ENCODE results near the gene TNNT1. TPM values are rescaled to one million over a fixed set of nuclear protein-coding genes. Genes with fewer than 3 reads are reported as not detected.

TNNT1 gene
- total RNA-seq, 4 donors from 2014 or later, result 1.6 to 4.1 TPM; not detected in 2

DNA sequence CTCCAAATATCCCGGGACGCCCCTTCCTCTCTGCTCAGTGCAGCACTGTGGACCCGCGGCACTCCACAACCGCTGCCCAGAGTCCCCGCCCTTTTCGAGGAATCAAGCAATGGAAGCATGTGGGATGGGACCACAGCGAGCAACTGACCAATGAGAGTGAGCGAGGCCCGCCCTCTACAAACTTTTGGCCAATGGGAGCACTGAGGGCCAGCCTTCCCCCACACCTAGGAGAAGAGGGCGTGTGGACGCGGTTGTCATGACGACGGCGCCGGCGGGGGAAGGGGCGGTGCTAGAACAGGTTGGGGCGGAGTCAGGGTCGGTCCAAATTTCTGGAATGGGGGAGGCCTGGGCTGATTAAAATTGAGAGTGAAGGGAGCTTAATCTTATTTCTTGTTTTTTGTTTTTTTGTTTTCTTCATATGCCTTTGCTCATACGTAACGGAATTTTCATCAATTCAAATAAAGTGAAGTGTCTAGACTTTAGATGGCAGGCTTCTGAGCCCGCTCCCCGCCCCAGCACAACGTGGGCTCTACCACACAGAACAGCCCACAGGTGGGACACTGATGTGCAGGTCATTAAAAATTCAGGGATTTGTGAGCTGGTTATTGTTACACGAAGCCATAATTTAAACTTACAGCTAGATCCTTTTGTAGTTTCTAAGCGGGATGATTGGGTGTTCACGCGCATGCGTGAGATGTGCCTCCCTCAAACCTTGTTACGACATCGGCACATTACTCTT, 17.7 kb upstream of the TNNT1 start, which contains the start of gene DNAAF3:
Gene DNAAF3 (minus strand): TSS at position 84 of the 739 bp plus-strand sequence. CDS start 200 bp downstream, outside the sequence.
- WGBS, 2 donors (ENCODE audit: low coverage in 1 of 2), result 2 to 3% methylated on average over 9 to 33 of the region's 33 CpGs
- peak; percentile 93 for DNase-seq
- Histone ChIP-seq H3K27me3 (peaks cover 85% of the 10 kb centered on the region), H3K4me1 (peaks cover 0 to 11% (median 3%) of the 10 kb centered on the region in 4 donors), H3K27ac (peak within 1 kb of the TSS in 2 of 4 donors; percentile 8 to 10), H3K4me3 (peak within 1 kb of the TSS; percentile 14 to 50 (median 28)), H3K36me3 (no peaks in the 10 kb centered on the region), H3K9me3 (no peaks in the 10 kb centered on the region)
- in situ Hi-C loops (cut with MboI; ENCODE audit: low pct_ligation_motif_present in 1 of 4, low pct_unique_long_range_greater_than_20kb in 1 of 4, low sequenced_read_pairs in 3 of 4) (no loop called here), intact Hi-C loops (cut with DNase I; ENCODE audit: low total_unique reads) (no loop called here)
- TF ChIP-seq, protein P1, sequence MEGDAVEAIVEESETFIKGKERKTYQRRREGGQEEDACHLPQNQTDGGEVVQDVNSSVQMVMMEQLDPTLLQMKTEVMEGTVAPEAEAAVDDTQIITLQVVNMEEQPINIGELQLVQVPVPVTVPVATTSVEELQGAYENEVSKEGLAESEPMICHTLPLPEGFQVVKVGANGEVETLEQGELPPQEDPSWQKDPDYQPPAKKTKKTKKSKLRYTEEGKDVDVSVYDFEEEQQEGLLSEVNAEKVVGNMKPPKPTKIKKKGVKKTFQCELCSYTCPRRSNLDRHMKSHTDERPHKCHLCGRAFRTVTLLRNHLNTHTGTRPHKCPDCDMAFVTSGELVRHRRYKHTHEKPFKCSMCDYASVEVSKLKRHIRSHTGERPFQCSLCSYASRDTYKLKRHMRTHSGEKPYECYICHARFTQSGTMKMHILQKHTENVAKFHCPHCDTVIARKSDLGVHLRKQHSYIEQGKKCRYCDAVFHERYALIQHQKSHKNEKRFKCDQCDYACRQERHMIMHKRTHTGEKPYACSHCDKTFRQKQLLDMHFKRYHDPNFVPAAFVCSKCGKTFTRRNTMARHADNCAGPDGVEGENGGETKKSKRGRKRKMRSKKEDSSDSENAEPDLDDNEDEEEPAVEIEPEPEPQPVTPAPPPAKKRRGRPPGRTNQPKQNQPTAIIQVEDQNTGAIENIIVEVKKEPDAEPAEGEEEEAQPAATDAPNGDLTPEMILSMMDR (IDR thresholded peaks at IDR 0.05), result peak in 1 of 5 experiments; percentile 31
- TF ChIP-seq POLR2A (IDR thresholded peaks at IDR 0.05), result no peak

DNA sequence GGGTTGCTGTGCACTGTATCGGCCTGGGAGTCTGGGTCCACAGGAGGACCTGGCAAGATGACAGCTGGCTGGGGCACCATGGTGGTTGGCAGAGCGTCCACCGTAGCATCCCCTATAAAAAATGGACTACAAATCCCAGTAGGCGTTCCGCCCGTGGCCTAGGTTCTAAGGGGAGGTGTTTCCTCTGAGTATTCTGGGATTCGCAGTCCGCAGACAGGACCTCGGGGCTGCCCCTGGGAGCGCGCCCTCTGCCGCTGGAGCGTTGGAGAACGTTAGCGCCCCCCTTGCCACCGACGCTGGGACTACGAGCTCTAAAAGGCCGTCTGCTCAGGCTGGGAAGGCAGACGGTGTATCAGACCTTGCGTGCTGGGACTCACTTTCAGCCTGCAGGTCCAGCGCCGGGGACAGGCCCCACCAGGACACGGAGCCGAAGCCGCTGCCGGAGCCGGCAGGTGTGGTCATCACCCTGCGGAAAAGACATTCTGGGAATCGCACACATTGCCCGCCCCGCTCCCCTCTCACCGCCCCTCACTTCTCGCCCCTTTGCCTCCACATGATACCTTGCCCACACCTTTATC, 17.0 kb upstream of the TNNT1 start:
- Histone ChIP-seq H3K36me3 (no peaks in the 10 kb centered on the region), H3K27me3 (peaks cover 85% of the 10 kb centered on the region), H3K27ac (peak overlapping the region in 2 of 4 donors; percentile 8 to 10), H3K4me1 (peaks cover 0 to 11% (median 3%) of the 10 kb centered on the region in 4 donors), H3K9me3 (no peaks in the 10 kb centered on the region), H3K4me3 (peak overlapping the region; percentile 14 to 50 (median 28))
- DNase-seq, result peak; percentile 68
- 4% methylated on average over 30 of the region's 34 CpGs; no CpG with 5 or more reads in 1 of the 2 donors for WGBS, 2 donors (ENCODE audit: low coverage in 1 of 2)
- intact Hi-C loops (cut with DNase I; ENCODE audit: low total_unique reads), result no loop called here
- in situ Hi-C loops (cut with MboI; ENCODE audit: low pct_ligation_motif_present in 1 of 4, low pct_unique_long_range_greater_than_20kb in 1 of 4, low sequenced_read_pairs in 3 of 4), result no loop called here
- no peak for TF ChIP-seq POLR2A (IDR thresholded peaks at IDR 0.05)
- TF ChIP-seq, protein P1 (IDR thresholded peaks at IDR 0.05), result peak in 3 of 5 experiments; percentile 25 to 44 (median 32)

DNA sequence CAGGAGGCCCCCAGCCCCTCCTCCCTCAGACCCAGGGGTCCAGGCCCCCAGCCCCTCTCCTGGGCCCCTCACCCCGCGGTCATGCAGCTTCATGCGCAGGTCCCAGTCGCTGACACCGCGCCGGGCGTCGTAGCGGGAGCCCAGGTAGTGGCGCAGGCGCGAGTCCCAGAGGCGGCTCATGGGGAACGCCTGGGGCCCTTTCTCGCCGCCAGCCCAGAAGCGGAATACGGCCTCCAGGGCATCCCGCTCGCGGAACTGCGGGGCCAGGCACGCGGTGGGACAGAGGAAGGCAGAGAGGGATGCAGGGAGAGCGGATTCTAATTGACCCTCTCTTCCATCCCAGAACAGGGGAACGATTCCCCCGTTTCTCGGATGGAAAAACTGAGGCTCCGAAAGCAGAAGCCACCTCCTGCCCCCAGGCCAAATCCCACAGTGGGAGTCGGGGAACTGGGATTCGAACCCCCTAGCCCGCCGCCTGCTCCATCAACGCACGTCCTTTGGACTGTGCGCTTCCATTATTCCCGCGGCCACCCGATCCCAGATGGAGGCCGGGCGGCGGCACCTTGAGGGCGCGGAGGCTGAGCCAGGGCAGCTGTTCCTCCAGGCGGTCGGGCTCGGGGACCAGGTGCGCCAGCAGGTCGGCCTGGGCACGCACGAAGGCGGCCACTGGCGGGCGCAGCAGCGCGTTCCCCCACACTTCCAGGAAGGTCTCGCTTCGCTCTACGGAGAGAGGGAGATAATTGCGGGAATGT, 12.7 kb upstream of the TNNT1 start:
- no peaks in the 10 kb centered on the region for H3K36me3 ChIP-seq
- peaks cover 86% of the 10 kb centered on the region for H3K27me3 ChIP-seq
- H3K27ac ChIP-seq, result no peak overlapping the region
- TF ChIP-seq, protein P1 (IDR thresholded peaks at IDR 0.05), result no peak
- TF ChIP-seq EP300 (IDR thresholded peaks at IDR 0.05; ENCODE audit: low read depth), result no peak
- no peak for TF ChIP-seq POLR2A (IDR thresholded peaks at IDR 0.05)
- no peak for TF ChIP-seq POLR2AphosphoS5 (IDR thresholded peaks at IDR 0.05)
- intact Hi-C loops (cut with DNase I; ENCODE audit: low total_unique reads), result no loop called here
- in situ Hi-C loops (cut with MboI; ENCODE audit: low pct_ligation_motif_present in 1 of 4, low pct_unique_long_range_greater_than_20kb in 1 of 4, low sequenced_read_pairs in 3 of 4), result no loop called here
- no peak overlapping the region for H3K4me3 ChIP-seq
- H3K4me1 ChIP-seq, result peaks cover 0 to 8% (median 3%) of the 10 kb centered on the region in 4 donors
- DNase-seq, result no peak
- no peaks in the 10 kb centered on the region for H3K9me3 ChIP-seq
- 42% methylated on average over 59 of the region's 61 CpGs; no CpG with 5 or more reads in 1 of the 2 donors for WGBS, 2 donors (ENCODE audit: low coverage in 1 of 2)

DNA sequence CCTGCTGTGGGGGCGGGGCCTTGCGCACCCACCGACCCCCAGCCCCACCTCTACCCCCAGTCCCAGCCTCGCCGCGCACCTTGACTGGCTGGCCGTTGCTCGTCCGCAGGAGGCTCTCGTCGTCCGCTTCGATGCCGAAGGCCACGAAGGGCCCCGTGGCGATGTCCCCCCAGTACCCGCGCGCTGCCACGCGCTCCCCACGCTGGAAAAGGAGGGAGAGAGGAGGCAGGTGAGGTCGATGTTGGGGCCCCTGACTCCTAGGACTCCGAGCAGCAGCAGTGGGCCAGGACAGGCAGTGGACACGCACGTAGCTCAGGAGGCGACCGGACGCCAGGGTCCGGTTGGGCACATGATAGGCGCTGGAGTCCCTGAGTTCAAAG, 12.0 kb upstream of the TNNT1 start:
- Histone ChIP-seq H3K27ac (no peak overlapping the region), H3K27me3 (peaks cover 90% of the 10 kb centered on the region), H3K36me3 (no peaks in the 10 kb centered on the region), H3K4me1 (peaks cover 0 to 15% (median 4%) of the 10 kb centered on the region in 4 donors), H3K4me3 (no peak overlapping the region), H3K9me3 (no peaks in the 10 kb centered on the region)
- 53% methylated on average over 22 of the region's 32 CpGs; no CpG with 5 or more reads in 1 of the 2 donors for WGBS, 2 donors (ENCODE audit: low coverage in 1 of 2)
- in situ Hi-C loops (cut with MboI; ENCODE audit: low pct_ligation_motif_present in 1 of 4, low pct_unique_long_range_greater_than_20kb in 1 of 4, low sequenced_read_pairs in 3 of 4) (no loop called here), intact Hi-C loops (cut with DNase I; ENCODE audit: low total_unique reads) (no loop called here)
- no peak for DNase-seq
- TF ChIP-seq, protein P1 (IDR thresholded peaks at IDR 0.05), result no peak
- TF ChIP-seq POLR2AphosphoS5 (IDR thresholded peaks at IDR 0.05) (no peak), EP300 (IDR thresholded peaks at IDR 0.05; ENCODE audit: low read depth) (no peak), POLR2A (IDR thresholded peaks at IDR 0.05) (no peak)

All from transverse colon (tissue), 4 donors.